ENCODE results near the gene PHLDA2. TPM values are rescaled to one million over a fixed set of nuclear protein-coding genes. Genes with fewer than 3 reads are reported as not detected.

PHLDA2 gene
- total RNA-seq, 1 experiment from 2014 or later, result 309 TPM

- no peak overlapping the region for H2AFZ ChIP-seq (ENCODE audit: low read depth, low read length, poor library complexity, severe bottlenecking)
- no peaks in the 10 kb centered on the region for H3K9me2 ChIP-seq (ENCODE audit: insufficient read depth)
- CTCF ChIA-PET, result interaction anchor here (0.9 to 3.4 kb wide), 6 partner anchors 7 to 401 kb away, joined by 3 to 11 read pairs (median 6); no protein-coding TSS in a partner anchor
- BruUV-seq (replicated peaks), result no TSS peak
- H4K20me1 ChIP-seq (ENCODE audit: insufficient read depth), result no peaks in the 10 kb centered on the region
- H3K9me3 ChIP-seq (ENCODE audit: control insufficient read depth in 1 of 2, insufficient read depth in 1 of 2, low read depth in 1 of 2, low read length in 2 of 2), result peaks cover 0 to 9% of the 10 kb centered on the region in 2 experiments; a peak in 1 of 4 replicates
- H3K9ac ChIP-seq (ENCODE audit: low read length), result peak overlapping the region; percentile 53
- H3K27me3 ChIP-seq (ENCODE audit: insufficient read depth, low read length), result no peaks in the 10 kb centered on the region
- H3K79me2 ChIP-seq (ENCODE audit: insufficient read depth, low read length), result peaks cover under 1% of the 10 kb centered on the region; the same call in 1 of the 2 replicates
- RAD21 ChIA-PET (ENCODE audit: low non-redundant PET in 1 of 2, low total read pairs in 2 of 2, uncharacterized antibody in 2 of 2, unreplicated experiment in 2 of 2), result interaction anchor here in 1 of 2 experiments (0.7 to 1.4 kb wide), 3 partner anchors 41 to 239 kb away, joined by 3 to 6 read pairs (median 3); no protein-coding TSS in a partner anchor
- DNase-seq (ENCODE audit: low read depth, low spot score) (no peak), ATAC-seq (no peak)
- no peak overlapping the region for H3K4me3 ChIP-seq (replicated peaks in 1 of 2; ENCODE audit: low read depth in 1 of 2, low read length in 2 of 2)
- no peak for TF ChIP-seq RAD21 (IDR thresholded peaks at IDR 0.05; ENCODE audit: low read depth)
- TF ChIP-seq ATF3 (IDR thresholded peaks at IDR 0.05), result no peak
- H3K36me3 ChIP-seq (ENCODE audit: control insufficient read depth in 1 of 2, insufficient read depth in 2 of 2, low read length in 2 of 2), result peaks cover 0 to 6% of the 10 kb centered on the region in 2 experiments; a peak in 1 of 4 replicates
- POLR2A ChIA-PET, result interaction anchor here (1.0 to 1.3 kb wide), 4 partner anchors 23 to 58 kb away, joined by 3 to 5 read pairs (median 4); partner anchors contain the start of gene NAP1L4
- H3K4me2 ChIP-seq (ENCODE audit: low read length), result peak overlapping the region; percentile 81
- intact Hi-C loops (cut with micrococcal nuclease), result no loop called here
- H3K27ac ChIP-seq (ENCODE audit: low read depth, low read length), result peak overlapping the region; percentile 60
- H3K4me1 ChIP-seq (ENCODE audit: control insufficient read depth in 1 of 2, insufficient read depth in 2 of 2, low read length in 2 of 2), result peaks cover 34 to 49% of the 10 kb centered on the region in 2 experiments
These were observed 4.9 kb upstream of the PHLDA2 start for GRCh38 chr11:2934021-2934550.

- ATAC-seq, result peak; percentile 58
These were observed 4.3 kb upstream of the PHLDA2 start for GRCh38 chr11:2933375-2934020.

More at GRCh38 chr11:2933375-2934020, 4.3 kb upstream of the PHLDA2 start:
- TF ChIP-seq SIN3A (IDR thresholded peaks at IDR 0.05; ENCODE audit: low read depth), result no peak
- TF ChIP-seq POLR2AphosphoS5 (IDR thresholded peaks at IDR 0.05; ENCODE audit: low read depth, low read length), result peak; percentile 87
- no peak for TF ChIP-seq REST (IDR thresholded peaks at IDR 0.05; ENCODE audit: low read depth)
- ChIA-PET RAD21 (ENCODE audit: low non-redundant PET in 1 of 2, low total read pairs in 2 of 2, uncharacterized antibody in 2 of 2, unreplicated experiment in 2 of 2) (interaction anchor here in 1 of 2 experiments (0.7 to 1.4 kb wide), 3 partner anchors 41 to 238 kb away, joined by 3 to 6 read pairs (median 3); no protein-coding TSS in a partner anchor), POLR2A (interaction anchor here (1.0 to 1.3 kb wide), 4 partner anchors 22 to 59 kb away, joined by 3 to 5 read pairs (median 4); partner anchors contain the start of gene NAP1L4), CTCF (interaction anchor here (0.5 to 3.4 kb wide), 7 partner anchors 8 to 410 kb away, joined by 3 to 11 read pairs (median 6); no protein-coding TSS in a partner anchor)
- H3K4me3 ChIP-seq (replicated peaks in 1 of 2; ENCODE audit: low read depth in 1 of 2, low read length in 2 of 2), result peak overlapping the region; percentile 36 to 43
- BruUV-seq (replicated peaks), result no TSS peak
- H3K4me1 ChIP-seq (ENCODE audit: control insufficient read depth in 1 of 2, insufficient read depth in 2 of 2, low read length in 2 of 2), result peaks cover 34 to 49% of the 10 kb centered on the region in 2 experiments
- peaks cover 7% of the 10 kb centered on the region for H3K79me2 ChIP-seq (ENCODE audit: insufficient read depth, low read length)
- H3K9ac ChIP-seq (ENCODE audit: low read length), result peak overlapping the region; percentile 53
- H2AFZ ChIP-seq (ENCODE audit: low read depth, low read length, poor library complexity, severe bottlenecking), result no peak overlapping the region
- peak; percentile 89 for DNase-seq (ENCODE audit: low read depth, low spot score)
- H3K4me2 ChIP-seq (ENCODE audit: low read length), result peak overlapping the region; percentile 81
- H4K20me1 ChIP-seq (ENCODE audit: insufficient read depth), result no peaks in the 10 kb centered on the region; the same call in 1 of the 2 replicates
- H3K36me3 ChIP-seq (ENCODE audit: control insufficient read depth in 1 of 2, insufficient read depth in 2 of 2, low read length in 2 of 2), result peaks cover 0 to 4% of the 10 kb centered on the region in 2 experiments; a peak in 1 of 4 replicates
- H3K9me2 ChIP-seq (ENCODE audit: insufficient read depth), result no peaks in the 10 kb centered on the region
- H3K9me3 ChIP-seq (ENCODE audit: control insufficient read depth in 1 of 2, insufficient read depth in 1 of 2, low read depth in 1 of 2, low read length in 2 of 2), result peaks cover 0 to 4% of the 10 kb centered on the region in 2 experiments; a peak in 1 of 4 replicates
- H3K27me3 ChIP-seq (ENCODE audit: insufficient read depth, low read length), result no peaks in the 10 kb centered on the region
- intact Hi-C loops (cut with micrococcal nuclease), result loop anchor here (1.0 kb wide), 1 partner anchor 533 kb away; the partner anchor contains the start of gene TSSC4
- peak overlapping the region; percentile 60 for H3K27ac ChIP-seq (ENCODE audit: low read depth, low read length)
